ENCODE data around the gene AMIGO3. TPM values are rescaled to one million over a fixed set of nuclear protein-coding genes. Genes with fewer than 3 reads are reported as not detected.
A peak's percentile ranks its signal among the peaks of the same experiment; 100 is the strongest.

AMIGO3 gene
- total and polyA plus RNA-seq, 12 donors = 0.28 to 3.0 (median 1.2) TPM; not detected in 4

DNA sequence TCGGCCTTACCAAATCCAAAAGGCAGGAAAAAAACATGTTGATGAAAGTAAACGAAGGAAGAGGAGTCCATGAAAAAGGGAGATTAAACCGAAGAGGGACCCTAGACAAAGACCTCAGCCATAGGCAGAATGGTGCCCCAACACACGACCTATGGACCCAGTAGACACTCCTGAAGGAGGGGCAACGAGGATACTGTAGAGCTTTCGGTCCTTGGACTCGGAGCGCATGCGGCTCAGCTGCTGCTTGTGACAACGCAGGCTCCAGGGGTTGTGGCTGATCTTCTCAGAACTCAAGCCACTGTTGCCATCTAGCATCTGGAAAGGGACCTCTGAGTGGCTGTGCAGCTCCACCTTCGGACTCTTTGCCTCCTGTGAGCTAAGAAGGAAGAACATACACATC is 13.1 kb upstream of the AMIGO3 start:
- Histone ChIP-seq H3K27ac (no peak overlapping the region), H3K9me3 (replicated peaks in 1 of 3) (no peaks in the 10 kb centered on the region), H3K36me3 (replicated peaks in 1 of 2) (peaks cover 0 to 72% of the 10 kb centered on the region in 2 donors), H3K27me3 (no peaks in the 10 kb centered on the region), H3K4me3 (no peak overlapping the region), H3K4me1 (replicated peaks in 1 of 2) (no peaks in the 10 kb centered on the region)
- intact Hi-C loops (cut with DNase I) = no loop called here
- DNase-seq = peak in 1 of 7 donors; percentile 44
- 84 to 92% (median 90%) methylated on average over 11 of the region's 11 CpGs for WGBS, 4 donors
- TF ChIP-seq POLR2A (IDR thresholded peaks at IDR 0.05) (no peak), CTCF (IDR thresholded peaks at IDR 0.05) (no peak)

- Histone ChIP-seq H3K36me3 (replicated peaks in 1 of 2) (peaks cover 0 to 75% of the 10 kb centered on the region in 2 donors), H3K27ac (no peak overlapping the region), H3K9me3 (replicated peaks in 1 of 3) (no peaks in the 10 kb centered on the region), H3K4me1 (replicated peaks in 1 of 2) (no peaks in the 10 kb centered on the region), H3K4me3 (no peak overlapping the region), H3K27me3 (no peaks in the 10 kb centered on the region)
- 95 to 97% (median 97%) methylated on average over 4 of the region's 4 CpGs for WGBS, 4 donors
- intact Hi-C loops (cut with DNase I) = no loop called here
- peak in 2 of 7 donors; percentile 15 to 34 for DNase-seq
- TF ChIP-seq CTCF (IDR thresholded peaks at IDR 0.05) (no peak), POLR2A (IDR thresholded peaks at IDR 0.05) (no peak)
Measured at GRCh38 chr3:49729966-49730609, 10.6 kb upstream of the AMIGO3 start.

GRCh38 chr3:49727924-49728361 is 8.5 kb upstream of the AMIGO3 start:
- peak in 2 of 7 donors; percentile 22 to 51 for DNase-seq
- peaks cover 9 to 11% of the 10 kb centered on the region in 2 donors for H3K4me1 ChIP-seq (replicated peaks in 1 of 2)
- H3K9me3 ChIP-seq (replicated peaks in 1 of 3) = no peaks in the 10 kb centered on the region
- WGBS, 4 donors = 94 to 100% (median 96%) methylated on average over 4 to 15 of the region's 15 CpGs
- H3K27ac ChIP-seq = no peak overlapping the region
- intact Hi-C loops (cut with DNase I) = no loop called here
- H3K36me3 ChIP-seq (replicated peaks in 1 of 2) = peaks cover 0 to 72% of the 10 kb centered on the region in 2 donors
- H3K27me3 ChIP-seq = no peaks in the 10 kb centered on the region
- no peak overlapping the region for H3K4me3 ChIP-seq
- TF ChIP-seq CTCF (IDR thresholded peaks at IDR 0.05) (no peak), POLR2A (IDR thresholded peaks at IDR 0.05) (no peak)

GRCh38 chr3:49727154-49727923 is 7.9 kb upstream of the AMIGO3 start:
- WGBS, 4 donors = 89 to 93% (median 91%) methylated on average over 12 to 19 of the region's 19 CpGs
- DNase-seq = peak in 2 of 7 donors; percentile 27 to 54
- no peak overlapping the region for H3K27ac ChIP-seq

More at GRCh38 chr3:49727154-49727923, 7.9 kb upstream of the AMIGO3 start:
- intact Hi-C loops (cut with DNase I) = no loop called here
- Histone ChIP-seq H3K36me3 (replicated peaks in 1 of 2) (peaks cover 0 to 69% of the 10 kb centered on the region in 2 donors), H3K4me3 (no peak overlapping the region), H3K4me1 (replicated peaks in 1 of 2) (peaks cover 14 to 17% of the 10 kb centered on the region in 2 donors), H3K9me3 (replicated peaks in 1 of 3) (no peaks in the 10 kb centered on the region), H3K27me3 (no peaks in the 10 kb centered on the region)
- TF ChIP-seq CTCF (IDR thresholded peaks at IDR 0.05) (no peak), POLR2A (IDR thresholded peaks at IDR 0.05) (no peak)

Data from adrenal gland (tissue), 12 donors.